HL-60/S4 treated with retinoic acid at 250 ng/mL for 4 days and 3 days (cell line): Measurements from ENCODE around the gene CRYBA1.

Experiments
- in situ Hi-C: fragments of 300-500 bp; cut with MboI; formaldehyde crosslinking; loops from 2 replicates; pipeline ENCODE4 v1.7.0; 2022; ENCODE audit warnings: low sequenced_read_pairs

The CRYBA1 gene

DNA sequence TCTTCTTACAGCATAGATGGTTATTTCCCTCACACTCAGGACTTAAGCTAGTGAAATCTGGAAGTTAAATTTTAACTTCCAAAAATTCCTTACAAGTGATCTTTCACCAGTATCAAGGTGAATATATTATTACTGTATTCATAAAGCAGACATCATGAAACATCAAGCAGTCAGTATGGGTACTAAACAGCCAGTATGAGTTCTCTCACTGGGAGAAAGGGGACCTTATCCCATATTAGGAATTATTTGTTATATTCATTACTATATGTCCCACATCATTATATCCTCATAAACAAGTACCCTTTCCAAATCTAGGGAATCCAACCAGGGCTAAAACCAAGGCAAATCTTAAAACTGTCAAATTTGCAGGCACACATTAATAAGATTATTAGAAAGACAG is 32.0 kb downstream of the CRYBA1 start:
- in situ Hi-C loops = no loop called here

DNA sequence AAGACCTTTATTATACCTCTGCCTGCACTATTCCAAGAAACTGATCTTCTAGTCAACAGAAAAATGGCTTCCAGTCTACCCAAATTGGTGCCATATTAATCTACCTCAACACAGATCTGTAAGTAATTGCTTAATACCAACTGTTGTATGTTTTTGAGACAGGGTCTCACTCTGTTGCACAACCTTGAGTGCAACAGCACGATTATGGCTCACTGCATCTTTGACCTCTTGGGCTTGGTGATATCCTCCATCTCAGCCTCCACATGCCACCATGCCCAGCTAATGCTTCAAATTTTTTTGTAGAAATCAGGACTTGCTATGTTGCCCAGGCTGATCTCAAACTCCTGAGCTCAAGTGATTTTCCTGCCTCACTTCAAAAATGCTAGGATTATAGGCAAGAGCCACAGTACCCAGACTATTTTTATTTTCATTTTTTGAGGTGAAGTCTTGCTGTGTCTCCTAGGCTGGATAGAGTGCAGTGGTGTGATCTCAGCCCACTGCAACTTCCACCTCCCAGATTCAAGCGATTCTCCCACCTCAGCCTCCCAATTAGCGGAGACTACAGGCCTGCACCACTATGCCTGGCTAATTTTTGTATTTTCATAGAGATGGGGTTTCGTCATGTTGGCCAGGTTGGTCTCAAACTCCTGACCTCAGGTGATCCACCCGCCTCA is 32.9 kb downstream of the CRYBA1 start:
- in situ Hi-C loops = no loop called here

DNA sequence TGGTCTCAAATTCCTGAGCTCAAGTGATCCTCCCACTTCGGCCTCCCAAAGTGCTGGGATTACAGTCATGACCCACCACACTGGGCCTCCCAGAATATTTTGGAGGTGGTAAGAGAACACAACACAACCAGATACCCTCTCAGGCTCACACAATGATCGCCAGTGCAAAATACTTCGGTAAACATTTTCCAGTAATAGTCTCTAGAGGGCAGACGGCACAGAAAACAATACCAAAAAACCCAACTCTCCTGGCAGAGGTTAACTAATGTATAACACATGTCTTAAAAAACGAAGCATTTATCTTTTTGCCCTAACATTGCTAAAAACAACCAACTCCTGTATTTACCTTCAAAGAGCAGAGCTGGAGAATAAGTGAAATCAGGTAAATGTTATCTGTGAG is 36.8 kb downstream of the CRYBA1 start:
- in situ Hi-C loops = no loop called here

DNA sequence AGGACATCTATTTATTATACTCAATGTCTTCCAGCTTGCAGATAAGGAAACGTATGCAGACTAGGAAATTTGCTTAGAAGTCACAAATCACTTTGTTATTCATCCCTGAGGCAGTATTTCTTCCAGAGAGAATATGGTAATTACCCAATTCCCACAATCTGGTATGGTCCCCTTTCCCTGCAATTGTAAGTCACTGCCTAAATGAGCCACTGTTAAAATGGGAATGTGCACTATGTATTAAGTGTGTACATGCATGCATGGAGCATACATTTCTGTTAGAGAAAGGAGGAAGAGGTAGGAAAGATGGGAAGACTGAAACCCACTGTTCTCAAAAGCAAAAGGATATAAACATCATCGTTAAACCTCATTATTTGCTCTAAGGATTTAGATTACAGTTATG is 37.3 kb downstream of the CRYBA1 start:
- in situ Hi-C loops = no loop called here

DNA sequence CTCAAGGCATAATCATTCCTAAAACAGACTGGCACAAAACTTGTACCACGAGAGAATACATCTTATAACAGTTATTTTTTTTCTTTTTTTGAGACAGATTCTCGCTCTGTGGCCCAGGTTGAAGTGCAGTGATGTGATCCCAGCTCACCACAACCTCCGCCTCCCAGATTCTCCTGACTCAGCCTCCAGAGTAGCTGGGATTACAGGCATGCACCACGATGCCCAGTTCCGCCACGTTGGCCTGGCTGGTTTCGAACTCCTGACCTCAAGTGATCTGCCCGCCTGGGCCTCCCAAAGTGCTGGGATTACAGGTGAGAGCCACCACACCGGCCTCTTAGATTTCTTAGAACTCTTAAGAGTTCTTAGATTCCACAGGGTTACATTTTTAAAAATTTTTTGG is 43.2 kb downstream of the CRYBA1 start:
- in situ Hi-C loops = no loop called here

DNA sequence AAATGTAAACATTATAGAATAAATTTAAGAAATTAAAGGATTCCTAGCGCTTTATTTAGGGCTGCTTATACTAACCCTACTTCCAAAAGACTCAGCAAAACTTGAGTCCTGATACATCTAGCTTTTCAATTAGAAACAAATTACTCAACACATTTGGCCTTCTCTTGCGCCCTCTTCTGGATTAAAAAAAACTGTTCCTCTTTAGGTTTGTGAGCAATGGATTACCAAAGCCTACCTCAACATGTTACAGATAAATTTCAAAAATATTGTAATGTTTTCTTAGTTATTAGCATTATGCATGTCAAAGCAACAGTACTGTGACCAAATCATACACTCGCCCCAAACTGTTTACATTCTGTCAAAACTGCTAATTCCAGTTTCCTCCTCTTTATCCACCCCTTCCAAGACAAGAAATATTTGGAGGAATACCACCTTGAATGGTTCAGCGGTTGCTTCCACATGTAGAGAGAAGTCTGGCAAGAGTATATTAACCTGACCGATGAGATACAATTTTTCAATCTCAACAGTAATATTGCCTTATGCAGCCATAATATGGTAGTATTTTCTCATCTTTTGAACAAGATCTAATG is 44.6 kb downstream of the CRYBA1 start:
- in situ Hi-C loops = no loop called here

DNA sequence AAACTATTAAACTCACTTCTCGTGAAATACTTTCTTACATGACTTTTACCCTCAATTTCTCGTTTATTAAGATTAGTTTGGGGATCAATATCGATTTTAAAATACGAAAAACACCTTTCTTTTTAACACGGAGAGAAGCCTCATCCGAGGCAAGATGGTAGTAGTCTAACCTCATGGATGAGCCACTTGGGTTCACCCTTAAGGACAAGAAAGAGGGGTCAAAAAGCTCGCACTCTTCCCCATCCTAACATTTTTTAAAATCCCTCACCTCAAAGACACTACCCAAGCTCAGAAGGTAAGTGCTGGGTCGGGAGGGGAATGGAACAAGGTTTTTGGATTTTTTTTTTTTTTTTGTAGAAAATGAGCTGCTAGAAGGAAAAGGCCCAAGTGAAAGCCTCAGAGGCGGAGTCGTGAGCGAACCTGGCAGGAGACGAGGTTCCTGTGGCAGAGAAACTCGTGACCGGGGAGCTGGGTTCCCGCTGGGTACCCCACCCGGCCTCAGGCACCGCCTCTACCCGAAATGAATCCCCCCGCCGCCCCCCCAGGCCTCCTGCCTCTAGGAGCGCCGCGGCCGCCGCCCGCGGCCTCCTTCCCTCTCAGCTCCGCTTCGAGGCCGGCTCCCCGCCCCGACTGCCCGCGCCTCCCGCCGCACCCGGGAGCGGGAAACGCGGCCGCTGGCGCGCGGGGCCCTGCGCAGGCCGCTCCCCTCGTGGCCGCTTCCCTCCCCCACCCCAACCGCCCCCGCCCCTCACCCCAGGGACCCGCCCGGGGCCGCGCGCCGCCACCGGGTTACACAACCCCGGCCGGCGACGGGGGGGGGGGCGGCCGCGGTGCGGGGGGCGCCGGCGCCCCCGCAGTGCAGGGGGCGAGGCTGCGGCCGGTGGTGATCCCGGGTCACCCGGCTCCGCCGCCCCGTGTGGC is 45.7 kb downstream of the CRYBA1 start:
- in situ Hi-C loops = no loop called here

DNA sequence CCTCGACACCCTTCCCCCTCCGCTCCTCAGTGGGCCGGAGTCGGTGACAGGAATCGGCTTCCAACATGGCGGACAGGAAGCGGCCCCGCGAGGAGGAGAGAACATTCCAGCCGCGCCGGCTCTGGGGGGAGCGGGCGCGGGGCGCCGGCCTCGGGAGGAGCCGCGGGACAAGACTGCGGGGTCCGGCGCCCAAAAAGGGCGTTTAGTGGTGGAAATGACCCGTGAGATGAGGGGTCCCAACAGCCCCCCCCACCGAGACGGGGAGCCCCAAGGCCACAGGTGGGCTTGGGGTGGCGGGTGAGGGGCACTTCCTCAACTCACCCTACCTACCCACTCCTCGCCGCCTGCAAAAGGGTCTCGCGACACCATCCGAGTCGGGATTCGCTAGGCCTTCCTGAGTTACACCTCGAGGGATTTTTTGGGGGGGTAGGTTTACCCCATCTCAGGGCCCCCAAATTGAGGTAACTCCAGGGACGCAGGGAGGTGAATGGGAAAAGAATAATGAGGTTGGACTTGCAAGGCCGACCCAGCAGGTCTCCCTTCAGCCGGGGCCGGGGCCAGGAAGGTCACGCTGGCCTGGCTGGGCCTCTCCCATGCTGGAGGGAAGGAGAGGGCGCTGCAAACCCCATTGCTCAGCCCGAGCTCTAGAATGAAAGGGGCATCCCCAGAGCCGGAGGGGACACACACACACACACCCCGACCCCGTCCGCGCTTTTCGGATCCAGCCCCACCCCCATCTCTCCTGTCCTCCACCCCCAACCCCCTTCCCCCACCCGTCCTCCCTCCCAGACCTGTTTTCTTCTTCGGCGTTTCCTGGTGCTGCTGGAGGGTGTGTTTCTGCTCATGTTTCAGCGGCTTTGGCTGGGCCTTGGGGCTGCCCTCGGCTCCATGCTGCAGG is 46.6 kb downstream of the CRYBA1 start:
- in situ Hi-C loops = no loop called here

DNA sequence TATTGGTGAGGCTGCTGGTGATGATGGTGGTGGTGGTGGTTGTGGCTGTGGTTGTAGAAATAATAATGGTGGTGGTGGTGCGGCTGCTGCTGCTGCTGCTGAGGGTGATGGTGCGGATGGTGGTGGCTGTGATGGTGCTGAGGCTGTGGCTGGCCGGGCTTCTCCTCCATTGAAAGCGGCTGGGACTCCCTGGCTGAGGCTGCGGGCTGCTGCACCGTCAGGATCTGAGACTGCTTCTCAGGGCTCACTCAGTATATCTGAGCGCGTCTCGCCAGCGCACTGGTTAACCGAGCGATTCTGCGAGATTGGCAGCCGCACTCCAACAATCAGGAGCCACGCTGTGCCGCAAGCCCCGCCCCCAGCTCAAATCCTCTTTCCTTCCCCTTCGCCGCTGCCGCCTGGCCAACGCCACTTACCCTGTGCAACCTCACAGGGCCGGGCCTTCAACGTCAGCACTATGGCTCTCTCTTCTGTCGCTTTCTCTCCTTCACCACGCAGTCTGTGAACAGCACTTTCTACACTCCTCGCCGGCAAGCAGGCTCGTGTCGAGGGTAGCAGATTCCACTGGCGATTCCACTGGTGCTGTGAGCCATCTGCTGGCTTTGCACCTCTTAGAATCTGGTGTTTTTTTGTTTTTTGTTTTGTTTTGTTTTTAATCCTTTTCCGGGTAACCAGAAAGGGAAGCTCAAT is 47.4 kb downstream of the CRYBA1 start, which contains the start of gene NUFIP2:
Gene NUFIP2, minus strand, starts transcription at position 259 of the 690 bp plus-strand sequence. Its CDS starts 89 bp downstream, at position 170.
- in situ Hi-C loops = no loop called here

DNA sequence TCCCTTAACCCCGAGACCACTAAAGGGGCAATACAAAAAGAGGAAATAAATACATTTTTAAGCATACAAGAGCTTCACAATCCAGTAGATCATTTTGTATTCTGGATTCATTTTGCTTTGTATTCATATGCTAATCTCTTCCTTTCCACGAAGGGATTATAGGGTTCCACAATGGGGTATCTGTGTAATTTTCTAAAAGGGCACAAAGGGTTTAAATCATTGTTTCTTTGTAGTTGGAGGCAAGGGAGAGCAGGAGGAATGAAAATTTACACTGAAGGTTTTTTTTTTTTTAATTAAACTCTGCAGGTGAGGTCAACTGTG is 47.9 kb downstream of the CRYBA1 start:
- in situ Hi-C loops = no loop called here

DNA sequence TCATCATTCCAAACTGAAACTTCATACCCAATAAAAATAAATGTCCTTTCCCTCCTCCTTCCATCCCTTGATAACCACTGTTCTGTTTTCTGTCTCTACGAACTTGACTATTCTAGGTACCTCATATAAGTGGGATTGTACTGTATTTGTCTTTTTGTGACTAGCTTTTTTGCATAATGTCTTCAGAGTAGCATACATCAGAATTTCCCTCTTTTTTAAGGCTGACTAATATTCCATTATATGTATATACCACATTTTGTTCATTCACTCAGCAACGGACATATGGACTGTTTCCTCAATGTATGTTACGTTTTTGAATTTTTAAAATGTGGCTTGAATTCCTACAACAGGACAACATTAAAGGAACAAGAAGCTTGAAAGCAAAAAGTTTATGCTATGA is 48.8 kb downstream of the CRYBA1 start:
- in situ Hi-C loops = no loop called here

DNA sequence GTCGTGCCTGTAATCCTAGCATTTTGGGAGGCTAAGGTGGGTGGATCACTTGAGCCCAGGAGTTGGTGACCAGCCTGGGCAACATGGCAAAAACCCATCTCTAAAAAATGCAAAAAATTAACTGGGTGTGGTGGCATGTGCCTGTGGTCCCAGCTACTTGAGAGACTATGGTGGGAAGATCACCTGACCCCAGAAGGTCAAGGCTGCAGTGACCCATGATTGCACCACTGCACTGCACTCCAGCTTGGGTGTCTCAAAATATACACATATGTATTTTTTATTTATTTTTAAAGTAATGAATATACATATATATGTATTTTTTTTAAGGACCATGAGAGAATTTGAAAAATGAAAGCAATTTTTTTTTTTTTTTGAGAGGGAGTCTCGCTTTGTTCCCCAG is 52.4 kb downstream of the CRYBA1 start:
- in situ Hi-C loops = no loop called here

DNA sequence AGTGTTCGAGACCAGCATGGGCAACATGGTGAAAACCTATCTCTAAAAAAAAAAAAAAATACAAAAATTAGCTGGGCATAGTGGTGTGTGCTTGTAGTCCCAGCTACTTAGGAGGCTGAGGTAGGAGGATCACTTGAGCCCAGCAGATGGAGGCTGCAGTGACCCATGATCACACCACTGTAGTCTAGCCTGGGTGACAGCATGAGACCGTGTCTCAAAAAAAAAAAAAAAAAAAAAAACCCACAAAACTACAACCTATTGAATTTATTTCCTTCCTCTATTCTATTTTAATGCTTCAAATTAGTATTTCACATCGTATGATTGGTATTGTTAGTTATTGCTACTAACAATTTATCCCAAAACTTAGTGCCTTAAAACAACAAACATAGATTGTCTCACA is 56.7 kb downstream of the CRYBA1 start:
- in situ Hi-C loops = no loop called here
